SK-N-SH (cell line): ENCODE results near the gene MMUT.

Experiments
- EZH2phosphoT487 ChIP-seq: fragments of 200-600 bp; sonication (generic); IDR thresholded peaks from 2 replicates; pipeline ENCODE4 v1.6.1; 2017; ENCODE audit warnings: low read depth, mixed run types, mild to moderate bottlenecking, antibody characterized with exemption, moderate library complexity, borderline replicate concordance
- GATA2 ChIP-seq: sonication (generic); formaldehyde crosslinking; IDR thresholded peaks from 2 replicates; pipeline ENCODE4 v1.5.0; 2020; ENCODE audit warnings: mild to moderate bottlenecking, missing genetic modification reagents
- JUND ChIP-seq: IDR thresholded peaks from 2 replicates; pipeline ENCODE4 v1.4.0; 2012
- MXI1 ChIP-seq: IDR thresholded peaks from 2 replicates; pipeline ENCODE4 v1.6.1; 2012; ENCODE audit warnings: mild to moderate bottlenecking, low read depth, low read length, improper control_type of control experiment
- NFIC ChIP-seq: IDR thresholded peaks from 2 replicates; pipeline ENCODE4 v1.4.0; 2012; ENCODE audit warnings: borderline replicate concordance
- POLR2AphosphoS5 ChIP-seq: IDR thresholded peaks from 2 replicates; pipeline ENCODE4 v1.6.1; 2012; ENCODE audit warnings: low read depth, low read length
- REST ChIP-seq: IDR thresholded peaks from 2 replicates; pipeline ENCODE4 v1.6.1; 2012; ENCODE audit warnings: mild to moderate bottlenecking, low read depth, low read length, moderate library complexity
- SIN3A ChIP-seq: IDR thresholded peaks from 2 replicates; pipeline ENCODE4 v1.6.1; 2012; ENCODE audit warnings: low read depth, mild to moderate bottlenecking, low read length, moderate library complexity, borderline replicate concordance
- YY1 ChIP-seq: IDR thresholded peaks from 2 replicates; pipeline ENCODE4 v1.4.0; 2012; ENCODE audit warnings: low read depth, mild to moderate bottlenecking
- TF ChIP-seq, protein P1 (sequence below): fragments of 200-600 bp; sonication (generic); IDR thresholded peaks from 2 replicates; pipeline ENCODE4 v1.6.1; 2017; ENCODE audit warnings: antibody characterized with exemption, mild to moderate bottlenecking, moderate library complexity
- TF ChIP-seq, protein P2 (sequence below): IDR thresholded peaks from 2 replicates; pipeline ENCODE4 v1.4.0; 2012; ENCODE audit warnings: low read depth

- TF ChIP-seq POLR2AphosphoS5, result no peak
- TF ChIP-seq, protein P1, sequence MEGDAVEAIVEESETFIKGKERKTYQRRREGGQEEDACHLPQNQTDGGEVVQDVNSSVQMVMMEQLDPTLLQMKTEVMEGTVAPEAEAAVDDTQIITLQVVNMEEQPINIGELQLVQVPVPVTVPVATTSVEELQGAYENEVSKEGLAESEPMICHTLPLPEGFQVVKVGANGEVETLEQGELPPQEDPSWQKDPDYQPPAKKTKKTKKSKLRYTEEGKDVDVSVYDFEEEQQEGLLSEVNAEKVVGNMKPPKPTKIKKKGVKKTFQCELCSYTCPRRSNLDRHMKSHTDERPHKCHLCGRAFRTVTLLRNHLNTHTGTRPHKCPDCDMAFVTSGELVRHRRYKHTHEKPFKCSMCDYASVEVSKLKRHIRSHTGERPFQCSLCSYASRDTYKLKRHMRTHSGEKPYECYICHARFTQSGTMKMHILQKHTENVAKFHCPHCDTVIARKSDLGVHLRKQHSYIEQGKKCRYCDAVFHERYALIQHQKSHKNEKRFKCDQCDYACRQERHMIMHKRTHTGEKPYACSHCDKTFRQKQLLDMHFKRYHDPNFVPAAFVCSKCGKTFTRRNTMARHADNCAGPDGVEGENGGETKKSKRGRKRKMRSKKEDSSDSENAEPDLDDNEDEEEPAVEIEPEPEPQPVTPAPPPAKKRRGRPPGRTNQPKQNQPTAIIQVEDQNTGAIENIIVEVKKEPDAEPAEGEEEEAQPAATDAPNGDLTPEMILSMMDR, result no peak
- TF ChIP-seq NFIC, result no peak
- TF ChIP-seq, protein P2, sequence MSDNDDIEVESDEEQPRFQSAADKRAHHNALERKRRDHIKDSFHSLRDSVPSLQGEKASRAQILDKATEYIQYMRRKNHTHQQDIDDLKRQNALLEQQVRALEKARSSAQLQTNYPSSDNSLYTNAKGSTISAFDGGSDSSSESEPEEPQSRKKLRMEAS, result no peak
- TF ChIP-seq EZH2phosphoT487, result no peak
- no peak for TF ChIP-seq MXI1
- TF ChIP-seq YY1, result no peak
- TF ChIP-seq GATA2, result no peak
- TF ChIP-seq REST, result no peak
- no peak for TF ChIP-seq JUND
- TF ChIP-seq SIN3A, result no peak
These were observed 46.9 kb downstream of the MMUT start for GRCh38 chr6:49416195-49416594.
